A673 (cell line): ENCODE data around the gene ACVR1B. TPM values are rescaled to one million over a fixed set of nuclear protein-coding genes. Genes with fewer than 3 reads are reported as not detected.
"Not testable (repeated sequence)": the region's sequence is repeated elsewhere in the genome, so short reads cannot be mapped to it uniquely, and the experiment has no call there.

Source experiments
- BruUV-seq: library from RNA; stranded (reverse); fragments of 400-500 nt; replicated peaks from 2 replicates; lab custom pipeline; 2021; lab: Mats Ljungman, UMichigan
- CTCF ChIA-PET: fragments of 300-600 bp; sonication (Branson Sonifier 250); formaldehyde crosslinking; loops from one replicate; lab custom pipeline; 2022; ENCODE audit warnings: antibody characterized with exemption; lab: Charles Lee
- POLR2A ChIA-PET: fragments of 300-600 bp; sonication (Branson Sonifier 250); formaldehyde crosslinking; loops from one replicate; lab custom pipeline; 2022; ENCODE audit warnings: antibody characterized with exemption; ENCODE audit not compliant: low non-redundant PET; lab: Charles Lee
- DNase-seq: peaks from one replicate; pipeline ENCODE4 v3.0.0-alpha.2; 2015; ENCODE audit warnings: low spot score
- H3K27ac ChIP-seq: fragments of 200-600 bp; sonication (generic); 2 replicates; pipeline ENCODE4 v1.5.1; 2016; ENCODE audit warnings: mixed run types, low read depth, mild to moderate bottlenecking, mixed read lengths, antibody characterized with exemption, low read length; ENCODE audit not compliant: poor library complexity, severe bottlenecking
- H3K27me3 ChIP-seq: fragments of 200-600 bp; sonication (generic); replicated peaks from 2 replicates; pipeline ENCODE4 v1.6.1; 2017; ENCODE audit warnings: mixed run types, low read depth, mild to moderate bottlenecking, mixed read lengths, antibody characterized with exemption, low read length; ENCODE audit not compliant: insufficient read depth, poor library complexity
- H3K36me3 ChIP-seq: fragments of 200-600 bp; sonication (generic); 2 replicates; pipeline ENCODE4 v1.6.1; 2016; ENCODE audit warnings: mixed run types, mild to moderate bottlenecking, mixed read lengths, antibody characterized with exemption, low read length; ENCODE audit not compliant: insufficient read depth, poor library complexity, severe bottlenecking
- H3K4me1 ChIP-seq: fragments of 200-600 bp; sonication (generic); 2 replicates; pipeline ENCODE4 v1.6.1; 2017; ENCODE audit warnings: mixed run types, mild to moderate bottlenecking, mixed read lengths, antibody characterized with exemption, low read length; ENCODE audit not compliant: insufficient read depth, poor library complexity, severe bottlenecking
- H3K4me3 ChIP-seq: fragments of 200-600 bp; sonication (generic); 2 replicates; pipeline ENCODE4 v1.5.1; 2016; ENCODE audit warnings: low read depth, mixed run types, mild to moderate bottlenecking, mixed read lengths, low read length; ENCODE audit not compliant: poor library complexity, severe bottlenecking
- H3K9me3 ChIP-seq: fragments of 200-600 bp; sonication (generic); 2 replicates; pipeline ENCODE4 v1.6.1; 2016; ENCODE audit warnings: mixed run types, low read depth, mild to moderate bottlenecking, mixed read lengths, antibody characterized with exemption, low read length; ENCODE audit not compliant: poor library complexity, severe bottlenecking
- EZH2 ChIP-seq: fragments of 200-600 bp; sonication (generic); IDR thresholded peaks from 2 replicates; pipeline ENCODE4 v1.6.1; 2017; ENCODE audit warnings: borderline replicate concordance, low read depth, mild to moderate bottlenecking, mixed read lengths, antibody characterized with exemption, low read length; ENCODE audit not compliant: poor library complexity, severe bottlenecking
- intact Hi-C: fragments of 100-400 bp; cut with micrococcal nuclease; formaldehyde crosslinking; loops from one replicate; pipeline ENCODE4 v1.10.0; 2022; ENCODE audit not compliant: unreplicated experiment
- total RNA-seq: library from RNA; stranded (reverse); gene quantifications from 2 replicates; pipeline ENCODE4 v1.2.3, GENCODE V29; 2021
- TF ChIP-seq, protein P1 (sequence below): fragments of 300-800, 200-600 bp; sonication (generic); conservative IDR thresholded peaks from 2 replicates; pipeline ENCODE4 v1.5.1; 2017; ENCODE audit warnings: low read depth, mild to moderate bottlenecking, antibody characterized with exemption, low read length, moderate library complexity, mixed read lengths

Gene ACVR1B
- total RNA-seq, 1 experiment from 2014 or later: 27.4 TPM

DNA sequence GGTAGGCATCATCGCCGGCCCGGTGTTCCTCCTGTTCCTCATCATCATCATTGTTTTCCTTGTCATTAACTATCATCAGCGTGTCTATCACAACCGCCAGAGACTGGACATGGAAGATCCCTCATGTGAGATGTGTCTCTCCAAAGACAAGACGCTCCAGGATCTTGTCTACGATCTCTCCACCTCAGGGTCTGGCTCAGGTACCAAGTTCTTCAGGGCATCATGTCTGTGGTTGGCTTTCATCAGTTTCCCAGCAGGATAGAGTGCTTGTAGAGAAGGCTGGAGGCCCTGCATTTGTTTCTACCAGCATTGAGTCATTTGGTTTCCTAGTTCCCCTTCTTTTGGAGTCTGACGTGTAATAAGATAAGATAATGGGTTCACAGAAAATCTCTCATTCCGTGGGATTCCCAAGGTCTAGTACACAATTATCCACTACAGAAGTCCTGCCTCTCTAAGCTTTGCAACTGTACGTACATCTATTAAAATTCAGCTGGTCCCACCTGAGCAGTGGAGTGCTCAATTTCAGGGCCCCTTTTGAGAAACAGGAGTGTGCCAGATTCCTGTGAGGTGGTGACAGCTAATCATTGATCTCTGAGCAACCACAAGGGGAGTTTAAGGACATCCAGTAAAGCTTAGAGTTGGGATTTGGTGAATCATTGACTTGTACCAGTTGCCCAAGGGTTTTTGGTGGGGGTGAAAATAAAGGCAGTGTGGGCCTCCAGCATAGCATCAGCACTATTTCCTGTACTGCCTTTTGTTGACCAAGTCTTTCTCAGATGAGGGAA is 25.1 kb downstream of the ACVR1B start:
- POLR2A ChIA-PET: interaction anchor here (0.7 kb wide), 1 partner anchor 100 kb away, joined by 3 read pairs; no protein-coding TSS in a partner anchor
- Histone ChIP-seq H3K36me3 (peaks cover 36% of the 10 kb centered on the region), H3K4me3 (no peak overlapping the region), H3K27me3 (no peaks in the 10 kb centered on the region), H3K27ac (no peak overlapping the region), H3K9me3 (no peaks in the 10 kb centered on the region), H3K4me1 (peaks cover 49% of the 10 kb centered on the region)
- no TSS peak for BruUV-seq
- TF ChIP-seq, protein P1, sequence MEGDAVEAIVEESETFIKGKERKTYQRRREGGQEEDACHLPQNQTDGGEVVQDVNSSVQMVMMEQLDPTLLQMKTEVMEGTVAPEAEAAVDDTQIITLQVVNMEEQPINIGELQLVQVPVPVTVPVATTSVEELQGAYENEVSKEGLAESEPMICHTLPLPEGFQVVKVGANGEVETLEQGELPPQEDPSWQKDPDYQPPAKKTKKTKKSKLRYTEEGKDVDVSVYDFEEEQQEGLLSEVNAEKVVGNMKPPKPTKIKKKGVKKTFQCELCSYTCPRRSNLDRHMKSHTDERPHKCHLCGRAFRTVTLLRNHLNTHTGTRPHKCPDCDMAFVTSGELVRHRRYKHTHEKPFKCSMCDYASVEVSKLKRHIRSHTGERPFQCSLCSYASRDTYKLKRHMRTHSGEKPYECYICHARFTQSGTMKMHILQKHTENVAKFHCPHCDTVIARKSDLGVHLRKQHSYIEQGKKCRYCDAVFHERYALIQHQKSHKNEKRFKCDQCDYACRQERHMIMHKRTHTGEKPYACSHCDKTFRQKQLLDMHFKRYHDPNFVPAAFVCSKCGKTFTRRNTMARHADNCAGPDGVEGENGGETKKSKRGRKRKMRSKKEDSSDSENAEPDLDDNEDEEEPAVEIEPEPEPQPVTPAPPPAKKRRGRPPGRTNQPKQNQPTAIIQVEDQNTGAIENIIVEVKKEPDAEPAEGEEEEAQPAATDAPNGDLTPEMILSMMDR: no peak
- TF ChIP-seq EZH2: no peak
- intact Hi-C loops: no loop called here
- no peak for DNase-seq
- CTCF ChIA-PET: interaction anchor here (0.7 kb wide), 1 partner anchor 43 kb away, joined by 10 read pairs; no protein-coding TSS in a partner anchor

GRCh38 chr12:51977320-51977753 is 25.8 kb downstream of the ACVR1B start:
- BruUV-seq: no TSS peak
- Histone ChIP-seq H3K9me3 (no peaks in the 10 kb centered on the region), H3K4me1 (peaks cover 41% of the 10 kb centered on the region), H3K36me3 (peaks cover 43% of the 10 kb centered on the region), H3K27ac (no peak overlapping the region), H3K27me3 (no peaks in the 10 kb centered on the region), H3K4me3 (no peak overlapping the region)
- POLR2A ChIA-PET: no interaction called here
- TF ChIP-seq, protein P1: no peak
- no peak for TF ChIP-seq EZH2
- no peak for DNase-seq
- CTCF ChIA-PET: interaction anchor here (0.6 to 0.7 kb wide), 2 partner anchors 18 to 42 kb away, joined by 6 to 10 read pairs; no protein-coding TSS in a partner anchor
- intact Hi-C loops: no loop called here

GRCh38 chr12:51979306-51979705 is 27.8 kb downstream of the ACVR1B start:
- H3K27me3 ChIP-seq, H3K9me3 ChIP-seq, H3K4me3 ChIP-seq, DNase-seq, H3K27ac ChIP-seq, POLR2A ChIA-PET, BruUV-seq, intact Hi-C loops: not testable (repeated sequence)
- peaks cover 53% of the 10 kb centered on the region for H3K36me3 ChIP-seq
- H3K4me1 ChIP-seq: peaks cover 21% of the 10 kb centered on the region
- CTCF ChIA-PET: interaction anchor here (0.7 kb wide), 2 partner anchors 351 to 1743 kb away, joined by 3 to 9 read pairs; no protein-coding TSS in a partner anchor
